HepG2 (cell line): ENCODE measurements around the gene SLC39A8. TPM values are rescaled to one million over a fixed set of nuclear protein-coding genes. Genes with fewer than 3 reads are reported as not detected.
A peak's percentile ranks its signal among the peaks of the same experiment; 100 is the strongest.

ENCODE experiments used
- ATAC-seq: fragments of 200-7000 bp; cut with Tn5 transposase; 3 replicates; pipeline ENCODE4 v1.9.1; 2020; ENCODE audit warnings: mild to moderate bottlenecking, moderate library complexity
- BruUV-seq: library from RNA; stranded (reverse); fragments of 400-500 nt; replicated peaks from 2 replicates; lab custom pipeline; 2021; lab: Mats Ljungman, UMichigan
- CTCF ChIA-PET: fragments of 300-600 bp; formaldehyde crosslinking; extraction: SDS; loops from one replicate; lab custom pipeline; 2021; ENCODE audit warnings: low total read pairs, inconsistent platforms, low intra/inter-chr PET ratio; lab: Yijun Ruan, JAX
- POLR2A ChIA-PET: fragments of 350-600 bp; sonication (Branson Sonifier 250); formaldehyde crosslinking; loops from one replicate; lab custom pipeline; 2020; ENCODE audit warnings: antibody characterized with exemption, inconsistent platforms; lab: Yijun Ruan, JAX
- DNase-seq: peaks from one replicate; pipeline ENCODE4 v3.0.0-alpha.2; 2015; ENCODE audit warnings: low spot score
- FAIRE-seq: peaks from 3 replicates; lab custom pipeline; 2011; peaks lifted over from hg19 to GRCh38; lab: Jason Lieb, UNC
- H2AFZ ChIP-seq: one replicate; pipeline ENCODE4 v1.6.1; 2011; ENCODE audit warnings: low read length, inconsistent platforms
- H3K27ac ChIP-seq: fragments of 300-600 bp; 3 replicates; pipeline ENCODE4 v1.8.0; 2011; ENCODE audit warnings: mixed run types, mild to moderate bottlenecking, mixed read lengths, low read length, inconsistent platforms; ENCODE audit not compliant: insufficient read depth; ENCODE audit errors: extremely low read length
- H3K27me3 ChIP-seq, 2 experiments: fragments of 200-600 bp in 1 of 2; 2 replicates in 1 of 2; 3 replicates in 1 of 2; pipeline versions ENCODE4 v1.6.0 to v1.8.0; 2011; ENCODE audit warnings: low read length in 2 of 2, mild to moderate bottlenecking in 2 of 2, moderate library complexity in 2 of 2, inconsistent platforms in 1 of 2; ENCODE audit not compliant: insufficient read depth in 2 of 2, control insufficient read depth in 1 of 2
- H3K36me3 ChIP-seq, 2 experiments: fragments of 200-600 bp in 1 of 2; replicated peaks in 1 of 2; 2 replicates in 1 of 2; 3 replicates in 1 of 2; pipeline versions ENCODE4 v1.5.1 to v1.8.0; 2011; ENCODE audit warnings: low read length in 2 of 2, inconsistent platforms in 1 of 2; ENCODE audit not compliant: insufficient read depth in 2 of 2, control insufficient read depth in 1 of 2
- H3K4me1 ChIP-seq: 2 replicates; pipeline ENCODE4 v1.5.1; 2012; ENCODE audit warnings: low read length, inconsistent platforms; ENCODE audit not compliant: insufficient read depth
- H3K4me2 ChIP-seq: 2 replicates; pipeline ENCODE4 v1.6.0; 2011; ENCODE audit warnings: low read depth, low read length, inconsistent platforms
- H3K4me3 ChIP-seq, 3 experiments: fragments of 200-600 bp in 1 of 3; sonication (generic), shearing (Covaris generic) in 1 of 3; replicated peaks in 1 of 3; 2 replicates each; pipeline ENCODE4 v1.5.1; 2011 to 2016; ENCODE audit warnings: low read length in 3 of 3, inconsistent platforms in 2 of 3, low read depth in 2 of 3, mild to moderate bottlenecking in 2 of 3, control low read depth in 1 of 3, mixed read lengths in 1 of 3; ENCODE audit not compliant: insufficient read depth in 1 of 3
- H3K79me2 ChIP-seq: one replicate; pipeline ENCODE4 v1.6.1; 2011; ENCODE audit warnings: low read length, inconsistent platforms; ENCODE audit not compliant: insufficient read depth
- H3K9ac ChIP-seq: 2 replicates; pipeline ENCODE4 v1.6.0; 2011; ENCODE audit warnings: mild to moderate bottlenecking, low read depth, low read length, inconsistent platforms; ENCODE audit not compliant: insufficient read depth
- H3K9me3 ChIP-seq: 2 replicates; pipeline ENCODE4 v1.5.1; 2012; ENCODE audit warnings: mild to moderate bottlenecking, low read length
- H4K20me1 ChIP-seq: 2 replicates; pipeline ENCODE4 v1.6.0; 2011; ENCODE audit warnings: inconsistent platforms, mild to moderate bottlenecking, low read length, moderate library complexity; ENCODE audit not compliant: insufficient read depth
- AKAP8 ChIP-seq: sonication (generic); formaldehyde crosslinking; IDR thresholded peaks from 2 replicates; pipeline ENCODE4 v1.5.1; 2020; ENCODE audit warnings: mild to moderate bottlenecking, missing genetic modification reagents
- CEBPB ChIP-seq: IDR thresholded peaks from 2 replicates; pipeline ENCODE4 v1.6.1; 2011; ENCODE audit warnings: low read depth, low read length, improper control_type of control experiment, borderline replicate concordance
- MXD4 ChIP-seq: IDR thresholded peaks from 2 replicates; pipeline ENCODE4 v1.6.1; 2016; ENCODE audit warnings: mild to moderate bottlenecking, missing biosample characterization, missing genetic modification reagents
- RXRB ChIP-seq: IDR thresholded peaks from 2 replicates; pipeline ENCODE4 v1.6.1; 2016; ENCODE audit warnings: borderline replicate concordance, missing genetic modification reagents, missing compliant biosample characterization
- SMC3 ChIP-seq: IDR thresholded peaks from 2 replicates; pipeline ENCODE4 v1.6.1; 2011; ENCODE audit warnings: low read length, improper control_type of control experiment
- ZFP37 ChIP-seq: sonication (generic); formaldehyde crosslinking; IDR thresholded peaks from 2 replicates; pipeline ENCODE4 v1.4.0; 2020; ENCODE audit warnings: missing genetic modification reagents, borderline replicate concordance
- ZMAT3 ChIP-seq: sonication (generic); formaldehyde crosslinking; conservative IDR thresholded peaks from 2 replicates; pipeline ENCODE4 v1.7.0; 2021; ENCODE audit warnings: missing genetic modification reagents
- ZNF10 ChIP-seq: sonication (generic); formaldehyde crosslinking; IDR thresholded peaks from 2 replicates; pipeline ENCODE4 v1.4.0; 2020; ENCODE audit warnings: mild to moderate bottlenecking, low read depth, missing genetic modification reagents, borderline replicate concordance
- ZNF138 ChIP-seq: sonication (generic); formaldehyde crosslinking; IDR thresholded peaks from 2 replicates; pipeline ENCODE4 v1.5.0; 2020; ENCODE audit warnings: mild to moderate bottlenecking, low read depth, missing genetic modification reagents
- WGBS: methylation state at CpG from one replicate; pipeline ENCODE4 v1.1.6; 2017; ENCODE audit warnings: low lambda C conversion rate; 5-methylcytosine and 5-hydroxymethylcytosine counted together
- in situ Hi-C: cut with HindIII; loops from 2 replicates; pipeline ENCODE4 v1.10.0; 2017; ENCODE audit warnings: low pct_unique_long_range_greater_than_20kb; ENCODE audit not compliant: extremely low pct_ligation_motif_present
- intact Hi-C: fragments of 100-400 bp; cut with micrococcal nuclease; formaldehyde crosslinking; loops from one replicate; pipeline ENCODE4 v1.10.0; 2022; ENCODE audit not compliant: unreplicated experiment
- polyA plus RNA-seq, 8 experiments: library from polyadenylated mRNA; depleted of rRNA in 3 of 8; stranded (reverse) in 7 of 8; unstranded in 1 of 8; fragments of >200 nt; fragmentation: Illumina TruSeq in 4 of 8; extraction: Trizol in 4 of 8; gene quantifications; 2 replicates each; pipeline versions ENCODE4 v1.2.1 to v1.2.3, GENCODE V29; 2011 to 2016; ENCODE audit warnings: low read depth in 4 of 8, missing spikeins in 1 of 8, mixed read lengths in 1 of 8; ENCODE audit not compliant: insufficient read depth in 1 of 8
- total RNA-seq, 5 experiments: library from RNA; depleted of rRNA; stranded (reverse); fragments of >200 nt; fragmentation: Illumina TruSeq; extraction: Trizol; gene quantifications; 2 replicates each; pipeline ENCODE4 v1.2.3, GENCODE V29; 2016; ENCODE audit warnings: low read depth in 1 of 5
- TF ChIP-seq, protein P1 (sequence below): sonication (generic); formaldehyde crosslinking; IDR thresholded peaks from 2 replicates; pipeline ENCODE4 v1.4.0; 2020; ENCODE audit warnings: low read depth, missing genetic modification reagents
- TF ChIP-seq, protein P2 (sequence below): sonication (generic); formaldehyde crosslinking; IDR thresholded peaks from 2 replicates; pipeline ENCODE4 v1.4.0; 2020; ENCODE audit warnings: missing genetic modification reagents; ENCODE audit errors: not compliant biosample characterization
- TF ChIP-seq, protein P3 (sequence below), 2 experiments: fragments of 450-650 bp in 1 of 2; sonication (generic) in 1 of 2; formaldehyde crosslinking; IDR thresholded peaks; 2 replicates each; pipeline versions ENCODE4 v1.5.0 to v1.8.0; 2020 to 2022; ENCODE audit warnings: mild to moderate bottlenecking in 1 of 2, missing genetic modification reagents in 1 of 2

The SLC39A8 gene
- total and polyA plus RNA-seq, 2 of the 13 experiments (the other 11 are each of a cell fraction or from before 2014, with no cell fraction given): 0.22 to 0.38 TPM

DNA sequence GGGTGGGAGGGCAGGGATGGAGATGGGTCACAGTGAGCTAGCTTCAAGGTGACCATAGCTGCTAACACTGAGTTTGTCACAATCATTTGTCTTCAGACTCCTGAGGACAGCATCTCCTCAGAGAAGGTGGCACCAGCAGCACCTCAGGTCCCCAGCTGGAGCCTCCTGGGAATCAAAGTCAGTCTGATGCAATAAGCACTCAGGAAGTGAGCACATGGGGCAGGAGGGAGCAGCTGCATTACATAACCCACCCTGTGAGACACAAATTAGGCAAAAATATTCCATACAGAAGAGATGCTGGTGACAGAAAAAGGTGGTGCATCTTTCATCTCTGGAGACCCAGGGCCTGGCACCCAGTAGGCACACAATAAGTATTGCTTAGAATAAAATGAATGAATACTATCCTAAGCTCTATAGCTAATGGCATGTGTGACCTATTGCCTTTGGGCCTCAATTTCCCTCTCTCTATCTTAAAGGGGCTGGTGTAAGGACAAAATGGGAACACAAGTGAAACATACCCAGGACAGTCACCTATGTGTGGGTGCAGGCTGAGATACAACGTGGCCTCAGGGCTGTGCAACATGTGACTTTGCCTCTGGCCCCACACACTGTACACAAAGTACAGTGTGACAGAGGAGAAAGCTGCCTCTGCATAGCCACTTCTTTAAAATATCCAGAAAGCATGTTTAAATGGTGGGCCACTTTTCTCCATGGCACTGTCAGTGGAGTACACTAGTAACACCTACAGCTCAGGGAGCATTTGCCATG lies 37.1 kb downstream of the SLC39A8 start:
- no peaks in the 10 kb centered on the region for H3K4me1 ChIP-seq
- no peak for DNase-seq
- no peak overlapping the region for H3K27ac ChIP-seq

DNA sequence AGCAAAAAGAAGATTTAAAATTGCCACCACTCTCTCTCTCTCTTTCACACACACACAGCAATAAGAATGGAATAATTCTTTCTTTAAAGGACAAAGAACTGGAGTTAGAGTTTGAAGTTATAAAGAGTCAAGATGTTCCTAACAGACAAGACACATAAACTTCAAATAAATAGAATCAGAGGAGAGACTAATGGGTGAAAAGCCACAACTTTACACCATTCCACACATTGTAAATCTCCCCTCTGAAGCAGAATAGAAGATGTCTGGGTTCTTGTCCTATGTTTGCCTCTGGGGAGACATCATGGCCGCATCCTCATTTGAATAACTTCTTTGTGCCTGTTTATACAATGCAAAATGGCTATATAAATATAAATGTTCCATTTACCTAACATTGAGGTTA lies 39.6 kb downstream of the SLC39A8 start:
- Histone ChIP-seq H2AFZ (no peak overlapping the region), H3K9me3 (no peaks in the 10 kb centered on the region), H3K9ac (no peak overlapping the region), H3K79me2 (no peaks in the 10 kb centered on the region), H3K27me3 (no peaks in the 10 kb centered on the region), H3K4me3 (no peak overlapping the region), H3K27ac (no peak overlapping the region), H3K4me1 (no peaks in the 10 kb centered on the region), H3K36me3 (no peaks in the 10 kb centered on the region), H4K20me1 (no peaks in the 10 kb centered on the region), H3K4me2 (no peak overlapping the region)
- no TSS peak for BruUV-seq
- 76% methylated on average over 1 of the region's 1 CpG for WGBS
- FAIRE-seq: no peak
- no peak for ATAC-seq
- ChIA-PET CTCF (no interaction called here), POLR2A (no interaction called here)
- intact Hi-C loops (no loop called here), in situ Hi-C loops (no loop called here)
- no peak for DNase-seq
- TF ChIP-seq ZNF10 (CRISPR knock-in tag) (no peak), ZFP37 (CRISPR knock-in tag) (no peak), AKAP8 (CRISPR knock-in tag) (no peak), ZNF138 (no peak), RXRB (no peak), SMC3 (no peak), MXD4 (CRISPR knock-in tag) (no peak)
- TF ChIP-seq, protein P1, sequence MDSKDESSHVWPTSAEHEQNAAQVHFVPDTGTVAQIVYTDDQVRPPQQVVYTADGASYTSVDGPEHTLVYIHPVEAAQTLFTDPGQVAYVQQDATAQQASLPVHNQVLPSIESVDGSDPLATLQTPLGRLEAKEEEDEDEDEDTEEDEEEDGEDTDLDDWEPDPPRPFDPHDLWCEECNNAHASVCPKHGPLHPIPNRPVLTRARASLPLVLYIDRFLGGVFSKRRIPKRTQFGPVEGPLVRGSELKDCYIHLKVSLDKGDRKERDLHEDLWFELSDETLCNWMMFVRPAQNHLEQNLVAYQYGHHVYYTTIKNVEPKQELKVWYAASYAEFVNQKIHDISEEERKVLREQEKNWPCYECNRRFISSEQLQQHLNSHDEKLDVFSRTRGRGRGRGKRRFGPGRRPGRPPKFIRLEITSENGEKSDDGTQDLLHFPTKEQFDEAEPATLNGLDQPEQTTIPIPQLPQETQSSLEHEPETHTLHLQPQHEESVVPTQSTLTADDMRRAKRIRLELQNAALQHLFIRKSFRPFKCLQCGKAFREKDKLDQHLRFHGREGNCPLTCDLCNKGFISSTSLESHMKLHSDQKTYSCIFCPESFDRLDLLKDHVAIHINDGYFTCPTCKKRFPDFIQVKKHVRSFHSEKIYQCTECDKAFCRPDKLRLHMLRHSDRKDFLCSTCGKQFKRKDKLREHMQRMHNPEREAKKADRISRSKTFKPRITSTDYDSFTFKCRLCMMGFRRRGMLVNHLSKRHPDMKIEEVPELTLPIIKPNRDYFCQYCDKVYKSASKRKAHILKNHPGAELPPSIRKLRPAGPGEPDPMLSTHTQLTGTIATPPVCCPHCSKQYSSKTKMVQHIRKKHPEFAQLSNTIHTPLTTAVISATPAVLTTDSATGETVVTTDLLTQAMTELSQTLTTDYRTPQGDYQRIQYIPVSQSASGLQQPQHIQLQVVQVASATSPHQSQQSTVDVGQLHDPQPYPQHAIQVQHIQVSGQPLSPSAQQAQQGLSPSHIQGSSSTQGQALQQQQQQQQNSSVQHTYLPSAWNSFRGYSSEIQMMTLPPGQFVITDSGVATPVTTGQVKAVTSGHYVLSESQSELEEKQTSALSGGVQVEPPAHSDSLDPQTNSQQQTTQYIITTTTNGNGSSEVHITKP (CRISPR knock-in tag): no peak
- TF ChIP-seq, protein P2, sequence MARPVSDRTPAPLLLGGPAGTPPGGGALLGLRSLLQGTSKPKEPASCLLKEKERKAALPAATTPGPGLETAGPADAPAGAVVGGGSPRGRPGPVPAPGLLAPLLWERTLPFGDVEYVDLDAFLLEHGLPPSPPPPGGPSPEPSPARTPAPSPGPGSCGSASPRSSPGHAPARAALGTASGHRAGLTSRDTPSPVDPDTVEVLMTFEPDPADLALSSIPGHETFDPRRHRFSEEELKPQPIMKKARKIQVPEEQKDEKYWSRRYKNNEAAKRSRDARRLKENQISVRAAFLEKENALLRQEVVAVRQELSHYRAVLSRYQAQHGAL (CRISPR knock-in tag): no peak

More for the DNA sequence above, 37.1 kb downstream of the SLC39A8 start:
- H2AFZ ChIP-seq: no peak overlapping the region
- TF ChIP-seq ZMAT3 (CRISPR knock-in tag): no peak
- TF ChIP-seq CEBPB: peak; percentile 37; the same call in 1 of the 2 replicates
- TF ChIP-seq, protein P3, sequence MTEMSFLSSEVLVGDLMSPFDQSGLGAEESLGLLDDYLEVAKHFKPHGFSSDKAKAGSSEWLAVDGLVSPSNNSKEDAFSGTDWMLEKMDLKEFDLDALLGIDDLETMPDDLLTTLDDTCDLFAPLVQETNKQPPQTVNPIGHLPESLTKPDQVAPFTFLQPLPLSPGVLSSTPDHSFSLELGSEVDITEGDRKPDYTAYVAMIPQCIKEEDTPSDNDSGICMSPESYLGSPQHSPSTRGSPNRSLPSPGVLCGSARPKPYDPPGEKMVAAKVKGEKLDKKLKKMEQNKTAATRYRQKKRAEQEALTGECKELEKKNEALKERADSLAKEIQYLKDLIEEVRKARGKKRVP (CRISPR knock-in tag; IDR thresholded peaks at IDR 0.05): peak in 1 of 2 experiments; percentile 85; a peak in 2 of 4 replicates
- TF ChIP-seq, all 625 proteins: peak for 2
- ChIA-PET POLR2A (no interaction called here), CTCF (no interaction called here)
- no CpG with 5 or more reads among the region's 1 CpG for WGBS
- no peak overlapping the region for H3K9ac ChIP-seq
- no peaks in the 10 kb centered on the region for H3K79me2 ChIP-seq
- in situ Hi-C loops (no loop called here), intact Hi-C loops (no loop called here)
- H4K20me1 ChIP-seq: no peaks in the 10 kb centered on the region
- H3K36me3 ChIP-seq: no peaks in the 10 kb centered on the region
- H3K9me3 ChIP-seq: no peaks in the 10 kb centered on the region
- no peak for FAIRE-seq
- H3K4me3 ChIP-seq: no peak overlapping the region
- BruUV-seq: no TSS peak
- no peak overlapping the region for H3K4me2 ChIP-seq
- ATAC-seq: no peak
- no peaks in the 10 kb centered on the region for H3K27me3 ChIP-seq
